Panc1 (cell line): Measurements from ENCODE around the gene OARD1. TPM values are rescaled to one million over a fixed set of nuclear protein-coding genes. Genes with fewer than 3 reads are reported as not detected.

Experiments used
- ATAC-seq: fragments of 200-7000 bp; cut with Tn5 transposase; 2 replicates; pipeline ENCODE4 v1.9.1; 2020; ENCODE audit warnings: mild to moderate bottlenecking, moderate library complexity
- BruUV-seq: library from RNA; stranded (reverse); fragments of 400-500 nt; replicated peaks from 2 replicates; lab custom pipeline; 2021; lab: Mats Ljungman, UMichigan
- CTCF ChIA-PET: fragments of 300-600 bp; sonication (Branson Sonifier 250); formaldehyde crosslinking; loops from one replicate; lab custom pipeline; 2022; ENCODE audit warnings: antibody characterized with exemption; lab: Charles Lee
- POLR2A ChIA-PET: fragments of 300-600 bp; sonication (Branson Sonifier 250); formaldehyde crosslinking; loops from one replicate; lab custom pipeline; 2022; ENCODE audit warnings: antibody characterized with exemption; lab: Charles Lee
- DNase-seq: peaks from one replicate; pipeline ENCODE4 v3.0.0-alpha.2; 2010; ENCODE audit warnings: low read depth, low spot score
- H3K27ac ChIP-seq: 2 replicates; pipeline ENCODE4 v1.5.1; 2011; ENCODE audit warnings: mild to moderate bottlenecking, low read length, inconsistent platforms
- H3K27me3 ChIP-seq: fragments of 200-500 bp; sonication (Bioruptor generic); 2 replicates; pipeline ENCODE4 v1.6.0; 2014; ENCODE audit warnings: low read length, inconsistent platforms; ENCODE audit not compliant: control insufficient read depth, insufficient read depth
- H3K36me3 ChIP-seq: fragments of 200-500 bp; sonication (Bioruptor generic); 2 replicates; pipeline ENCODE4 v1.5.1; 2014; ENCODE audit warnings: inconsistent platforms, mild to moderate bottlenecking, low read length, moderate library complexity; ENCODE audit not compliant: control insufficient read depth, insufficient read depth
- H3K4me1 ChIP-seq: 2 replicates; pipeline ENCODE4 v1.5.1; 2011; ENCODE audit warnings: inconsistent platforms, mild to moderate bottlenecking, low read length, moderate library complexity; ENCODE audit not compliant: control insufficient read depth, insufficient read depth
- H3K4me3 ChIP-seq, 2 experiments: 2 replicates each; pipeline ENCODE4 v1.5.1; 2011 to 2012; ENCODE audit warnings: low read depth in 2 of 2, low read length in 2 of 2, mild to moderate bottlenecking in 2 of 2, inconsistent platforms in 1 of 2, moderate library complexity in 1 of 2
- H3K9me3 ChIP-seq: fragments of 200-500 bp; sonication (Bioruptor generic); 2 replicates; pipeline ENCODE4 v1.5.1; 2014; ENCODE audit warnings: low read depth, mild to moderate bottlenecking, inconsistent platforms, low read length, moderate library complexity; ENCODE audit not compliant: control insufficient read depth, insufficient read depth
- CTCF ChIP-seq: fragments of 450-650 bp; IDR thresholded peaks from 2 replicates; pipeline ENCODE4 v1.5.1; 2017; ENCODE audit warnings: mild to moderate bottlenecking
- POLR2AphosphoS5 ChIP-seq: IDR thresholded peaks from 2 replicates; pipeline ENCODE4 v1.6.1; 2012; ENCODE audit warnings: mild to moderate bottlenecking, low read depth, low read length, moderate library complexity
- REST ChIP-seq, 2 experiments: IDR thresholded peaks; 2 replicates each; pipeline ENCODE4 v1.6.1; 2011 to 2012; ENCODE audit warnings: low read depth in 2 of 2, control low read depth in 1 of 2, low read length in 1 of 2, mild to moderate bottlenecking in 1 of 2, moderate library complexity in 1 of 2; ENCODE audit not compliant: insufficient read depth in 1 of 2
- SIN3A ChIP-seq: IDR thresholded peaks from 2 replicates; pipeline ENCODE4 v1.6.1; 2012; ENCODE audit warnings: low read depth, mild to moderate bottlenecking, low read length, moderate library complexity, borderline replicate concordance; ENCODE audit not compliant: insufficient read depth
- TCF7L2 ChIP-seq: IDR thresholded peaks from 2 replicates; pipeline ENCODE4 v1.6.1; 2011; ENCODE audit warnings: mild to moderate bottlenecking, low read depth, low read length, inconsistent platforms
- in situ Hi-C: cut with HindIII; loops from 2 replicates; pipeline ENCODE4 v1.10.0; 2016; ENCODE audit warnings: low sequenced_read_pairs, low pct_unique_long_range_greater_than_20kb
- intact Hi-C: fragments of 100-400 bp; cut with micrococcal nuclease; formaldehyde crosslinking; loops from one replicate; pipeline ENCODE4 v1.10.0; 2022; ENCODE audit not compliant: unreplicated experiment
- total RNA-seq: library from RNA; stranded (reverse); gene quantifications from one replicate; pipeline ENCODE4 v1.2.1, GENCODE V29; 2021; ENCODE audit not compliant: unreplicated experiment

Gene OARD1
- total RNA-seq, 1 experiment from 2014 or later = 18.2 TPM

GRCh38 chr6:41078101-41078500, 5.9 kb upstream of the OARD1 start:
- no peaks in the 10 kb centered on the region for H3K27me3 ChIP-seq
- DNase-seq = no peak
- peaks cover 12% of the 10 kb centered on the region for H3K4me1 ChIP-seq
- no peak overlapping the region for H3K27ac ChIP-seq
- intact Hi-C loops = no loop called here
- H3K9me3 ChIP-seq = no peaks in the 10 kb centered on the region
- ChIA-PET POLR2A (no interaction called here), CTCF (no interaction called here)
- in situ Hi-C loops = no loop called here
- no peak for TF ChIP-seq CTCF
- no peak for TF ChIP-seq REST (IDR thresholded peaks at IDR 0.05; ENCODE audit: insufficient read depth in 1 of 2, low read depth in 2 of 2, low read length in 1 of 2)
- no peak for TF ChIP-seq TCF7L2
- no peak for TF ChIP-seq POLR2AphosphoS5
- no peak for TF ChIP-seq SIN3A
- no TSS peak for BruUV-seq
- H3K36me3 ChIP-seq = peaks cover 19% of the 10 kb centered on the region
- no peak for ATAC-seq
- no peak overlapping the region for H3K4me3 ChIP-seq

GRCh38 chr6:41077536-41077935, 5.4 kb upstream of the OARD1 start:
- Histone ChIP-seq H3K27ac (no peak overlapping the region), H3K27me3 (no peaks in the 10 kb centered on the region), H3K4me1 (peaks cover 12% of the 10 kb centered on the region), H3K36me3 (peaks cover 19% of the 10 kb centered on the region), H3K4me3 (no peak overlapping the region), H3K9me3 (no peaks in the 10 kb centered on the region)
- no TSS peak for BruUV-seq
- POLR2A ChIA-PET = no interaction called here
- ATAC-seq (no peak), DNase-seq (no peak)
- in situ Hi-C loops (no loop called here), intact Hi-C loops (no loop called here)
- TF ChIP-seq CTCF (no peak), TCF7L2 (no peak), POLR2AphosphoS5 (no peak), REST (IDR thresholded peaks at IDR 0.05; ENCODE audit: insufficient read depth in 1 of 2, low read depth in 2 of 2, low read length in 1 of 2) (no peak), SIN3A (no peak)
- CTCF ChIA-PET = no interaction called here
